HFFc6 (cell line): ENCODE measurements around the gene SPRN. TPM values are rescaled to one million over a fixed set of nuclear protein-coding genes. Genes with fewer than 3 reads are reported as not detected.

Source experiments
- DNase-seq: peaks from one replicate; pipeline ENCODE4 v3.0.0-alpha.2; 2018
- H3K27ac Mint-ChIP-seq: 2 replicates; pipeline ENCODE4 v1.8.0; 2020; ENCODE audit warnings: mild to moderate bottlenecking, mixed read lengths
- H3K27me3 Mint-ChIP-seq: 2 replicates; pipeline ENCODE4 v1.8.0; 2021; ENCODE audit warnings: mild to moderate bottlenecking, moderate library complexity, mixed read lengths; ENCODE audit not compliant: insufficient read depth
- H3K36me3 Mint-ChIP-seq: 2 replicates; pipeline ENCODE4 v1.8.0; 2021; ENCODE audit warnings: low read depth, mixed read lengths
- H3K4me1 Mint-ChIP-seq: 2 replicates; pipeline ENCODE4 v1.8.0; 2020; ENCODE audit warnings: low read depth, mixed read lengths
- H3K4me3 Mint-ChIP-seq: 2 replicates; pipeline ENCODE4 v1.8.0; 2020; ENCODE audit warnings: mild to moderate bottlenecking, moderate library complexity, mixed read lengths
- H3K9me3 Mint-ChIP-seq: 2 replicates; pipeline ENCODE4 v1.8.0; 2020; ENCODE audit warnings: mild to moderate bottlenecking, mixed read lengths
- CTCF ChIP-seq: fragments of 200-600 bp; sonication (generic); IDR thresholded peaks from 2 replicates; pipeline ENCODE4 v1.5.0; 2021; ENCODE audit warnings: antibody characterized with exemption, mild to moderate bottlenecking
- total RNA-seq, 6 experiments: library from RNA; stranded (reverse); fragmentation: NEBNext Ultra II Directional; extraction: Animal tissue kit (Norgen Biotek cat#: 25700); gene quantifications; 2 replicates in 1 of 6; 3 replicates in 5 of 6; pipeline ENCODE4 v1.2.3, GENCODE V29; 2021

Gene SPRN
- total RNA-seq, 6 experiments from 2014 or later = 0.31 to 2.9 (median 0.40) TPM

- peaks cover 23% of the 10 kb centered on the region for H3K4me1 Mint-ChIP-seq
- no peak for DNase-seq
These were observed 29.6 kb downstream of the SPRN start for GRCh38 chr10:133394801-133395221.

DNA sequence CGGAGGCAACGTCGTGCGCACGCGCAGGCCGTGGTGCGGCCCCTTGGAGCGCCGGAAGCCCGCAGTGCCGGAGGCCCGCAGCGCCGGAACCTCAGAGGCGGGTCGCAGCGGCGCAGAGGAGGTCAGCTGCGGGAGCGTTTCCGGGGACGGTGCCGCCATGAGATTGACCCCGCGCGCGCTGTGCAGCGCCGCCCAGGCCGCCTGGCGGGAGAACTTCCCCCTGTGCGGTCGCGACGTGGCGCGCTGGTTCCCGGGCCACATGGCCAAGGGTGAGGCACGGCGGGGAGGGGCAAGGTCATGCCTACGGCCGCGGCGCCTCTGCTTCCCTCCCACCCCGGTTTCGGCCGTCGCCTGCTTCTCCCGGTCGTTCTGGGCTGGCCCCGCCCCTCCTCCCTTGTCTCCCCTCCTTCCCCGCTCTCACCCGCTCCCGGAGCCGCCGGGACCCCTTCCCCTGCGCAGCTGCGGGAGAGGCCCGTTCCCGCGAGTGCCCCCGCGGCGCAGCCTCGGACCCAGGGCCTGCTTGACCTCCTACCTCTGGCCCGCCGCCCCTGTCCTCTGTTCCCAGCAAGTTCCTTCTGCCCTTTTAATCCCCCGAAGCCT lies 30.3 kb downstream of the SPRN start, which contains the start of gene MTG1:
MTG1 (plus strand) TSS at position 94 of the 600 bp plus-strand sequence; CDS start at position 158, 64 bp downstream.
- Mint-ChIP-seq H3K36me3 (peaks cover 28% of the 10 kb centered on the region), H3K4me3 (peak within 1 kb of the TSS; percentile 96), H3K27ac (peak within 1 kb of the TSS; percentile 93), H3K4me1 (peaks cover 23% of the 10 kb centered on the region), H3K27me3 (no peaks in the 10 kb centered on the region), H3K9me3 (no peaks in the 10 kb centered on the region)
- peak; percentile 85 for DNase-seq
- TF ChIP-seq CTCF = peak; percentile 43; the same call in 1 of the 2 replicates

More at GRCh38 chr10:133394801-133395221, 29.6 kb downstream of the SPRN start:
- no peak for TF ChIP-seq CTCF
- peak overlapping the region; percentile 96 for H3K4me3 Mint-ChIP-seq
- peaks cover 28% of the 10 kb centered on the region for H3K36me3 Mint-ChIP-seq
- H3K9me3 Mint-ChIP-seq = no peaks in the 10 kb centered on the region
- H3K27ac Mint-ChIP-seq = peak overlapping the region; percentile 93
- no peaks in the 10 kb centered on the region for H3K27me3 Mint-ChIP-seq

DNA sequence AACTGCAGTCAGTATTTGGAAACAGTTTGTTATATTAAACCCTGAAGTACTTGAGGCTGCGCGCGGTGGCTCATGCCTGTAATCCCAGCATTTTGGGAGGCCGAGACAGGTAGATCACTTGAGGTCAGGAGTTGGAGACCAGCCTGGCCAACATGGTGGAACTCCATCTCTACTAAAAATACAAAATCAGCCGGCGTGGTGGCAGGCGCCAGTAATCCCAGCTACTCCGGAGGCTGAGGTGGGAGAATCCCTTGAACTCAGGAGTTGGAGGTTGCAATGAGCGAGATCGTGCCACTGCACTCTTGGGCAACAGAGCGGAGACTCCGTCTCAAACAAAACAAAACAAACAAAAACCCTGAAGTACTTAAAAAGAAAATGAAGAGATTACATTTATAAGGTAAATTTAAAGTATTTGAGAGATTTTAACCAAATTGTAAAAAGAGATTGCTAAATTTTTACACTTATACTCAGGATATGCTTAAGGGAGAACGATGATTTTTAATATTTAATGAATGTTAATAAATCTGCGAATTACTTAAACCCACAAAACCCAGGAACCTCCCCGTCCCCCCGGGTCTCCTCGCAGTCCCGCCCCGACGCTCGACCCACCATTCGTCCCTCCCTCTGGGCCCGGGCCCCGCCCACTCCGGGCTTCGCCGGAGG lies 30.9 kb downstream of the SPRN start:
- no peaks in the 10 kb centered on the region for H3K9me3 Mint-ChIP-seq
- H3K4me3 Mint-ChIP-seq = peak overlapping the region; percentile 96
- peaks cover 28% of the 10 kb centered on the region for H3K36me3 Mint-ChIP-seq
- TF ChIP-seq CTCF = no peak
- H3K4me1 Mint-ChIP-seq = peaks cover 23% of the 10 kb centered on the region
- H3K27me3 Mint-ChIP-seq = no peaks in the 10 kb centered on the region
- DNase-seq = no peak
- H3K27ac Mint-ChIP-seq = peak overlapping the region; percentile 52

DNA sequence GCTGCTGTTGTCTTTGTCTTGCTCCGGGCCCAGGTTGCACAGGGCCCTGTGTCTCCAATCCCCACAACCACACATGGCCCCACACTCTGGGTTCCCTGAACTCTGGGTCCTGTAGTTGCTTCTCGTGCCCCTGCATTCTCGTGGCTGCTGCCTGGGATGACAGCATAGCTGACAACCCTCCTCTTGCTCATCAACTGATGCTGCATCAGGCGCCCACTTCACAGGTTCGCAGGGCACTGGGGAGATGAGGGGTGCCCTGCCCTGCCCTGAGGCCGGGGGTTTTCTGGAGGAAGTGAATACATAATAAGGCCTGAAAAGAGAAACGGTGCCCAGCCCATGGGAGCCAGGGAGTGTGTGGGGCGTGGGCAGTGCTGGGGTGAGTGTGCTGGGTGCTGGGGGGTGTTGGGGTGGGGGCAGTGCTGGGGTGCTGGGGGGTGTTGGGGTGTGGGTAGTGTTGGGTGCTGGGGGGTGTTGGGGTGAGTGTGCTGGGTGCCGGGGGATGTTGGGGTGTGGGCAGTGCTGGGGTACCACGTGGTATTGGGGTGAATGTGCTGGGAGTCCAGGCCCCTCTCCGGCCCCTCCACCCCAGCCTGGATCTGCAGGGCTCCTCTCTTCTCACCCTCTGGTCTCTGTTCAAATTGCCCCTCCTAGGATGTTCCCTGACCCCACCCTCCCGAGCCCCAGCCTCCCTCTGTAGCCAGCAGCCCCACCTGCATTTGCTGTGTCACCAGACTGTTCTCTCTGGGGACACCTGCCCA lies 32.5 kb downstream of the SPRN start:
- no peak overlapping the region for H3K27ac Mint-ChIP-seq
- no peak overlapping the region for H3K4me3 Mint-ChIP-seq
- peaks cover 14% of the 10 kb centered on the region; the same call in 1 of the 2 replicates for H3K36me3 Mint-ChIP-seq
- no peaks in the 10 kb centered on the region for H3K27me3 Mint-ChIP-seq
- H3K4me1 Mint-ChIP-seq = peaks cover 17% of the 10 kb centered on the region
- DNase-seq = no peak
- TF ChIP-seq CTCF = no peak
- H3K9me3 Mint-ChIP-seq = no peaks in the 10 kb centered on the region

- DNase-seq = no peak
- Mint-ChIP-seq H3K4me1 (peaks cover 17% of the 10 kb centered on the region), H3K27me3 (no peaks in the 10 kb centered on the region), H3K27ac (no peak overlapping the region), H3K36me3 (peaks cover 9% of the 10 kb centered on the region), H3K9me3 (no peaks in the 10 kb centered on the region), H3K4me3 (no peak overlapping the region)
- TF ChIP-seq CTCF = no peak
These were observed 33.2 kb downstream of the SPRN start for GRCh38 chr10:133391249-133391635.
